H1 (cell line): ENCODE results near the gene MAGI2. TPM values are rescaled to one million over a fixed set of nuclear protein-coding genes. Genes with fewer than 3 reads are reported as not detected.

Experiments
- BRCA1 ChIP-seq: IDR thresholded peaks from 2 replicates; pipeline ENCODE4 v1.6.1; 2012; ENCODE audit warnings: low read depth, low read length, improper control_type of control experiment
- CHD7 ChIP-seq: fragments of 300-600 bp; sonication (generic); IDR thresholded peaks from 2 replicates; pipeline ENCODE4 v1.7.1; 2012; ENCODE audit warnings: low read length, moderate library complexity, mild to moderate bottlenecking, inconsistent platforms; ENCODE audit not compliant: insufficient replicate concordance
- JUND ChIP-seq: IDR thresholded peaks from 2 replicates; pipeline ENCODE4 v1.6.1; 2011; ENCODE audit warnings: mild to moderate bottlenecking, improper control_type of control experiment, low read length
- polyA plus RNA-seq, 7 experiments: library from polyadenylated mRNA; depleted of rRNA in 3 of 7; stranded (reverse) in 5 of 7; unstranded in 2 of 7; fragments of >200 nt in 5 of 7; fragments of 200-250 nt in 2 of 7; gene quantifications; 1 replicate in 5 of 7; 2 replicates in 1 of 7; 4 replicates in 1 of 7; pipeline versions ENCODE4 v1.2.1 to v1.2.3, GENCODE V29; 2011 to 2013; ENCODE audit warnings: missing spikeins in 2 of 7, mixed read lengths in 2 of 7
- total RNA-seq: library from RNA; stranded (reverse); fragmentation: NEBNext Ultra II Directional; extraction: Animal tissue kit (Norgen Biotek cat#: 25700); gene quantifications from 2 replicates; pipeline ENCODE4 v1.2.1, GENCODE V29; 2021

Gene MAGI2
- total and polyA plus RNA-seq, 2 of the 8 experiments (the other 6 are each of a cell fraction or from before 2014, with no cell fraction given) = 6.0 to 27.3 TPM

- TF ChIP-seq CHD7 (no peak), BRCA1 (no peak), JUND (no peak)
Measured at GRCh38 chr7:78103475-78103874, 1350.0 kb downstream of the MAGI2 start (continued).
